Measurements from ENCODE around the gene GAA.

GAA gene

DNA sequence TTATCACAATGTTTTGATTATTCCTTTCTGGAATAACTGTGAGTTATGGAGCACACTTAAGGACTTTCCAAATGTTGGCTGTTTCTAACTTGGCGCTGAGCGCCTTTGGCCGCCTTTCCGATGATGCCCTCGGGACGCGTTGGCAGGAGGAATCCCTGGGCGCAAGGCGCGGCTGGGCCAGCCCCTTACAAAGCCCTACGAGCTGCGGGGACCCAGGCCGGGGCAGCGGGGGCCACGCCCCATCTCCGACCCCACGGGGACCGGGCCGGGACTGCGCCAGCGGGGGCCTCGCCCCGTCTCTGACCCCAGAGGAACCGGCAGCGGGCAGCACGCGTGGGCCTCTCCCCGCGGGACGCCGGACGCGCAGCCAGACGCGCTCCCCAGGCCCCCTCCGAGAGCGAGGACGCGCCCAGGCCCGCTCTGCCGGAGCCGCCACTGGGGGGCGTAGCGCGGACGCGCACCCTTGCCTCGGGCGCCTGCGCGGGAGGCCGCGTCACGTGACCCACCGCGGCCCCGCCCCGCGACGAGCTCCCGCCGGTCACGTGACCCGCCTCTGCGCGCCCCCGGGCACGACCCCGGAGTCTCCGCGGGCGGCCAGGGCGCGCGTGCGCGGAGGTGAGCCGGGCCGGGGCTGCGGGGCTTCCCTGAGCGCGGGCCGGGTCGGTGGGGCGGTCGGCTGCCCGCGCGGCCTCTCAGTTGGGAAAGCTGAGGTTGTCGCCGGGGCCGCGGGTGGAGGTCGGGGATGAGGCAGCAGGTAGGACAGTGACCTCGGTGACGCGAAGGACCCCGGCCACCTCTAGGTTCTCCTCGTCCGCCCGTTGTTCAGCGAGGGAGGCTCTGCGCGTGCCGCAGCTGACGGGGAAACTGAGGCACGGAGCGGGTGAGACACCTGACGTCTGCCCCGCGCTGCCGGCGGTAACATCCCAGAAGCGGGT is at the start of gene GAA:
Gene GAA (plus strand): TSS at position 571 of the 935 bp plus-strand sequence. CDS start 3,006 bp downstream, outside the sequence.
- in situ Hi-C loops (cut with MboI; ENCODE audit: low sequenced_read_pairs), result no loop called here

- in situ Hi-C loops (cut with MboI; ENCODE audit: low sequenced_read_pairs), result no loop called here
These were observed 49.7 kb upstream of the GAA start for GRCh38 chr17:80051681-80052080.

DNA sequence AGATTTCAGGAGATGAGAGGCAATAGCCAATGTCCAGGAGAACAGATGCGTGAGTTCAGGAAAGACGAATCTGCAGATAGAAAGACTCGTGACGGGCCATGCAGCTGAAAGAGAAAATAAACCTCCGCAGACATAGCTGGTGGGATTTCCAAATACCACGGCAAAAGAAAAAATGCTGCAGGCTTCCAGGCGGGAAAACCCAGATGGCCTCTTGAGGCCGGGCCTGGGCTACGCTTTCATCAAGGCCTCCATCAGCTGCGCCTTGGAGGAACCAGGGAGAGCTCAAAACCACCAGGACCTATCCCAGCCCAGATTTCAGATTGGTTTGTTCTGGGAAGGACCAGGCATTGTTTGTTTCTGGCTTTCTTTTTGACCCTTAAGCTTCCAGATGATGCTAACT is 48.3 kb upstream of the GAA start:
- in situ Hi-C loops (cut with MboI; ENCODE audit: low sequenced_read_pairs), result no loop called here

DNA sequence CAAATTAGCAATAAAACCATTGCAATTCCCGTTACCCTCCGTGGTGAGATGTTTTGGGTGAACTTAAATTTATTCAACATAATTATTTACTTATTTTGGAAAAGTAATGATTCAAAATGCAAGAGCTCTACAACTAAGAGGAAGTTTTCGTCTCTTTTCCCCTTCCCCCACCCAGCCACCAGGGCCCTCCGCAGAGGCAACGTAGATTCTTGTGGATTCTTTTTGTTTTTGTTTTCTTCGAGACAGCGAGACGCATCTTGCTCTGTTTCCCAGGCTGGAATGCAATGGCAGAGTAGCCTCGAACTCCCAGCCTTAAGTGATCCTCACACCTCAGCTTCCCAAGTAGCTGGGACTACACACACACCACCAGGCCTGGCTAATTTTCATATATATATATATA is 45.8 kb upstream of the GAA start:
- in situ Hi-C loops (cut with MboI; ENCODE audit: low sequenced_read_pairs), result no loop called here

DNA sequence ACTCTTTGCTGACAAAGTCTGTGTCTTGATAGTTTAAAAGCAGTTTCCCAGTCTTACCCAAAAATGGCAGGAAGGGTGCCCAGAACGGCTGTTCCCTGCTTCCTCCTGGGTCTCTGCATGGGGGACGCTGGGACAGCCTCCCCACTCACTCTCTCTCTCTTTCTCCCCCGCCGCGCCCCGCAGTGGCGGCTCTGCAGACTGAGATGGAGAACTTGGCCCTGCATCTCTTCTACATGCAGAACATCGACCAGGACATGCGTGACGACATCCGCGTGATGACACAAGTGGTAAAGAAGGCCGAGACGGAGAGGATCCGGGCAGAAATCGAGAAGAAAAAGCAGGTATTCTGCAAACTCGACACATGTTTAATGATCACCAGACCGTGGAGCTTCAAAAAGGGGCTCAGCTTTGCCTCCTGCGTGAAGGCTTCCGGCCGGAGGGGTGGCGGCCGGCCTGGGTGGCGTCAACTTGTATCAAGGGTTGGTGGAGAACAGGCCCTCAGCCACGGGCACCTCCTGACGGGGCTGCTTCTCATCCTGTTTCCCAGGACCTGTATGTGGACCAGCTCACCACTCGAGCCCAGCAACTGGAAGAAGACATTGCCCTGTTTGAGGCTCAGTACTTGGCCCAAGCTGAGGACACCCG is 42.9 kb upstream of the GAA start:
- in situ Hi-C loops (cut with MboI; ENCODE audit: low sequenced_read_pairs), result no loop called here

DNA sequence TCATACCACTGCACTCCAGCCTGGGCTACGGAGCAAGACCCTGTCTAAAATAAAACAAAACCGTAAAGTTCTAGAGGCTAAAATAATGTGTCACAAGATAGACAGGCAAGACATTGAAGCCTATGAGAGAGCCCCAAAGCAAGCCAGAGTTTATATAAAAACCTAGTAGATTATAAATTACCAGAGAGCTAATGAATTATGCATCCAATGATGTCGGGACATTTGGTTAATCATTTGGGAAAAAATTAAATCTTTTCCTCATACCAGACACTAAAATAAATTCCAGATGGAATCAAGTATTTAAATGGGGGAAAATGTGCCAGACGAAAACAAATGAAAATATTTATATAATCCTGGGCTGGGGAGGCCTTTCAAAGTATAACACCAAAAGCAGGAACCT is 40.7 kb upstream of the GAA start:
- in situ Hi-C loops (cut with MboI; ENCODE audit: low sequenced_read_pairs), result no loop called here

- in situ Hi-C loops (cut with MboI; ENCODE audit: low sequenced_read_pairs), result no loop called here
These were observed 40.0 kb upstream of the GAA start for GRCh38 chr17:80061421-80061820.

GRCh38 chr17:80063830-80064585 is 37.4 kb upstream of the GAA start:
- in situ Hi-C loops (cut with MboI; ENCODE audit: low sequenced_read_pairs), result no loop called here

GRCh38 chr17:80064696-80065095 is 36.7 kb upstream of the GAA start:
- in situ Hi-C loops (cut with MboI; ENCODE audit: low sequenced_read_pairs), result no loop called here

DNA sequence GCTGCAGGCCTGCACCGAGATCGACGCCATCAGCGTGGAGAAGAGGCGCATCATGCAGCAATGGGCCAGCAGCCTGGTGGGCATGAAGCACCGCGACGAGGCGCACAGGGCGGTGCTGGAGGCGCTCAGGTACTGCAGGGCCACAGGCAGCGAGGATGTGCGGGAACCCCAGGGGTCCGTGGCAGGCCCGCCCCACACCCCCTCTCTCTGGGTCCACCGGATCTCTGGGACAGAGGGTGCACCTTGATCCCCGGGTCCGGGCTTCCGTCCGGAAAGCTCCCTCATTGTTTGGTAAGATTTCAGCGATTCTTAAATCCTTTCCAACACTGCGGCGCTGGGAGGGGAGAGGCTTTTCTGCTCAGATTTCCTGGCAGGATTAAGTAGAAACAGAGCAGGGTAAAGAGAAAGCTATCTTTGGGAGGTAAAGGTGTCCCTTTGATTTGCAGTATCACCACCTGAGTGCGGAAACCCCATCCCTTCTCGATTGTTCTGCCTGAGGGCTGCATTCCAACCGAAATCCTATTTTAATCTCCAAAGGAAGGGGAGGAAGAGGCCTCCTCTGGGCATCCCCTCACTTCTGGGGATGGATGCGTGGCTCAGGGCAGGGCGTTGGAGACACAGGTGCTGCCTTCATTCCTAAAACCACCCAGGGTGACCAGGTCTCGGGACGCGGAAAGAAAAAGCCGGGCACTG is 35.8 kb upstream of the GAA start:
- in situ Hi-C loops (cut with MboI; ENCODE audit: low sequenced_read_pairs), result no loop called here

GRCh38 chr17:80067393-80067986 is 33.9 kb upstream of the GAA start:
- in situ Hi-C loops (cut with MboI; ENCODE audit: low sequenced_read_pairs), result no loop called here

GRCh38 chr17:80068301-80069222 is 32.8 kb upstream of the GAA start:
- in situ Hi-C loops (cut with MboI; ENCODE audit: low sequenced_read_pairs), result no loop called here

DNA sequence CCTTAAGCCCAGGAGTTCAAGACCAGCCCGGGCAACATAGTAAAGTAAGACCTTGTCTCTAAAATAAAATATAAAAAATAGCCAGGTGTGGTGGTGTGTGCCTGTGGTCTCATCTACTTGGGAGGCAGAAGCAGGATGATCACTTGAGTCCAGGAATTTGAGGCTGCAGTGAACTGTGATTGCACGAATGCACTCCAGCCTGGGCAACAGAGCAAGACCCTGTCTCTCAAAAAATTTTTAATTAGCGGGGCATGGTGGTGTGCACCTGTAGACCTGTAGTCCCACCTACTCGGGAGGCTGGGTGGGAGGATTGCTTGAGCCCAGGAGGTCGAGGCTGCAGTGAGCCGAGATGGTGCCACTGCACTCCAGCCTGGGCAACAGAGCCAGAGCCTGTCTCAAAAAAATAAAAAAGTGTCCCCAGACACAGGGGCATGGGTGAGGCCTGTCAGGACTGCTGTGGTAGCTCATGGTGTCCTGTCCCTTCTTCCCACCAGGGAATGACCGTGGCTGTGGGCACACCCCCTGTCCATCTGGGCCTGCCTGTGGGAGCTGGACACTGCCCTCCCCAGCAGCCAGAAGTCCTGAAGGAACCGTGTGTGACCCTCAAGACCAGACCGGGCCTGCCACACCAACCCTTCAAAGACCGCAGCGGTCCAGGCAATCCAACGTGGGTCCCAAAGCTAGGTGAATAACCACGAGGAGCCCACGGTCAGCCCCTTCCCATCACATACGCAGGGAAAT is 30.8 kb upstream of the GAA start:
- in situ Hi-C loops (cut with MboI; ENCODE audit: low sequenced_read_pairs), result no loop called here

GRCh38 chr17:80071116-80071841 is 30.1 kb upstream of the GAA start:
- in situ Hi-C loops (cut with MboI; ENCODE audit: low sequenced_read_pairs), result no loop called here

DNA sequence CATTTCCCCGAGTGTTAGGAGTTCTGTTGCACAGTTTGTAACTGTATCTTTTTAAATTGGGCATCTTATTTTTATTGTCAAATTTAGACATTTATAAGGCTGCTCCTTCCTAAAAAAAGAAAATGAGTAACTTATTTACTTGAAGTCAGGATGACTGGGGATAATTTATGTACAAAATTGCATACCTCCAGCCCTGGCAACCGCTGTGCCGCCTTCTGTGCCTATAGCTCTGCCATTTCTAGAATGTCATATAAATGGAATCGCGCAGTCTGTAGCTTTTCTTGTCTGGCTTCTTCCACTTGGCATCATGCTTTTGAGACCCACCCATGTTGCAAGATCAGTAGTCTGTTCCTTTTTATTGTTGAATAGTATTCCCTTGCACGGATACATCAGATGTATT is 29.0 kb upstream of the GAA start:
- in situ Hi-C loops (cut with MboI; ENCODE audit: low sequenced_read_pairs), result no loop called here

DNA sequence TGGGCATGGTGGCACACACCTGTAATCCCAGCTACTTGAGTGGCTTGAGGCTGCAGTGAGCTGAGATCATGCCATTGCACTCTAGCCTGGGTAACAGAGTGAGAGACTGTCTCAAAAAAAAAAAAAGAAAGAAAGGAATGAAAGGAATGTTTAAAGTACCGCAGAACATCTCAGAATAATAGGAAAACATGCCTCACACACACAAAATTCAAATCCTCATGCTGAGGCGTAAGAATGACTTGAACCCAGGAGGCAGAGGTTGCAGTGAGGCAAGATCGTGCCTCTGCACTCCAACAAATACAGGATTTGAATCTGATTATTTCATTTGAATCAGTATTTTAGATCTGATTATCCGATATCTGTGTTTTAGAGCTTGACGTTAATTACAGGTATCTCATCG is 21.3 kb upstream of the GAA start:
- in situ Hi-C loops (cut with MboI; ENCODE audit: low sequenced_read_pairs), result no loop called here

DNA sequence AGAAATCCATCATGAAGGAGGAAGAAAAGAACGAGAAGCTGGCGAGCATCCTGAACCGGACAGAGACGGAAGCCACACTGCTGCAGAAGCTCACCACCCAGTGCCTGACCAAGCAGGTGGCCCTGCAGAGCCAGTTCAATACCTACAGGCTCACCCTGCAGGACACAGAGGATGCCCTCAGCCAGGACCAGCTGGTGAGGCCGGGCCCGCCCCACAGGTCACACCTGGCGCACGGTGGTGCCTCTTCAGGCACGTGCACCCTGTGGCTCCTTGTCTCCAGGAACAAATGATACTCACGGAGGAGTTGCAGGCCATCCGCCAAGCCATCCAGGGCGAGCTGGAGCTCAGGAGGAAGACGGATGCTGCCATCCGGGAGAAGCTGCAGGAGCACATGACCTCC is 19.8 kb upstream of the GAA start:
- in situ Hi-C loops (cut with MboI; ENCODE audit: low sequenced_read_pairs), result no loop called here

All from HL-60/S4 treated with retinoic acid at 250 ng/mL for 4 days and 3 days (cell line).